Karpas-422 (cell line): ENCODE measurements around the gene SLMAP. TPM values are rescaled to one million over a fixed set of nuclear protein-coding genes. Genes with fewer than 3 reads are reported as not detected.

Source experiments
- DNase-seq: peaks from one replicate; pipeline ENCODE4 v3.0.0-alpha.2; 2015
- H2AFZ ChIP-seq: fragments of 200-600 bp; sonication (generic); 2 replicates; pipeline ENCODE4 v1.6.1; 2014; ENCODE audit warnings: antibody characterized with exemption, low read length, mixed read lengths
- H3K27ac ChIP-seq: fragments of 200-600 bp; sonication (generic); 2 replicates; pipeline ENCODE4 v1.5.1; 2014; ENCODE audit warnings: mild to moderate bottlenecking, low read length, moderate library complexity
- H3K27me3 ChIP-seq: fragments of 200-600 bp; sonication (generic); 2 replicates; pipeline ENCODE4 v1.6.1; 2014; ENCODE audit warnings: low read length, mixed read lengths
- H3K36me3 ChIP-seq: fragments of 200-600 bp; sonication (generic); 2 replicates; pipeline ENCODE4 v1.6.1; 2014; ENCODE audit warnings: low read length, mixed read lengths; ENCODE audit not compliant: insufficient read depth
- H3K4me1 ChIP-seq: fragments of 200-600 bp; sonication (generic); 2 replicates; pipeline ENCODE4 v1.6.1; 2014; ENCODE audit warnings: mild to moderate bottlenecking, low read length, mixed read lengths
- H3K4me2 ChIP-seq: fragments of 200-600 bp; sonication (generic); 2 replicates; pipeline ENCODE4 v1.6.1; 2014; ENCODE audit warnings: low read length, low read depth, mild to moderate bottlenecking; ENCODE audit not compliant: poor library complexity, severe bottlenecking
- H3K4me3 ChIP-seq: fragments of 200-600 bp; sonication (generic); 2 replicates; pipeline ENCODE4 v1.5.1; 2014; ENCODE audit warnings: mild to moderate bottlenecking, antibody characterized with exemption, low read length, mixed read lengths
- H3K79me2 ChIP-seq: fragments of 200-600 bp; sonication (generic); 2 replicates; pipeline ENCODE4 v1.6.1; 2014; ENCODE audit warnings: mild to moderate bottlenecking, low read length, mixed read lengths
- H3K9ac ChIP-seq: fragments of 200-600 bp; sonication (generic); 2 replicates; pipeline ENCODE4 v1.6.0; 2014; ENCODE audit warnings: low read length
- H3K9me2 ChIP-seq: fragments of 200-600 bp; sonication (generic), shearing (Covaris generic); replicated peaks from 2 replicates; pipeline ENCODE4 v1.6.0; 2014; ENCODE audit warnings: mild to moderate bottlenecking, low read length, moderate library complexity; ENCODE audit not compliant: insufficient read depth
- H3K9me3 ChIP-seq: fragments of 300-700, 200-600 bp; sonication (generic); 2 replicates; pipeline ENCODE4 v1.6.1; 2014; ENCODE audit warnings: low read length, mixed read lengths
- H4K20me1 ChIP-seq: fragments of 200-600 bp; sonication (generic); 2 replicates; pipeline ENCODE4 v1.6.1; 2014; ENCODE audit warnings: mild to moderate bottlenecking, antibody characterized with exemption, low read length, low read depth; ENCODE audit not compliant: insufficient read depth
- total RNA-seq: library from RNA; depleted of rRNA; stranded (reverse); fragments of >200 nt; shearing (Covaris generic); gene quantifications from 2 replicates; pipeline ENCODE4 v1.2.3, GENCODE V29; 2014; ENCODE audit warnings: low replicate concordance

Gene SLMAP
- total RNA-seq, 1 experiment from 2014 or later = 63.6 TPM

DNA sequence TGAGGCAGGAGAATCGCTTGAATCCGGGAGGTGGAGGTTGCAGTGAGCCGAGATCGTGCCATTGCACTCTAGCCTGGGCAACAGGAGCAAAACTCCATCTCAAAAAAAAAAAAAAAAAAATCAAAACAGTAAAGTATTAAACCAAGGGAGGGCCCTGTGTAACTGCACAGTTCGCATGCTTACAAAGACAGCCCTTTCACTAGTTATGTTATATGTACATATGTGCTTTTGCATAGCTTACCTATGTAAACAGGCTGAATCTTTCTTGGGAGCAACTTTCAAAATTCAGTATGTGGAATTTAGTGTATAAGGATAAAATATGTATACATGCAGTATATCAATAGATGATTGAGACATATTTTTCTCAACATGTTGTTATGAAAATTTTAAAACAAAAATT is 16.1 kb upstream of the SLMAP start:
- Histone ChIP-seq H3K4me2 (no peak overlapping the region), H3K9me3 (no peaks in the 10 kb centered on the region), H3K27ac (no peak overlapping the region), H4K20me1 (no peaks in the 10 kb centered on the region), H3K9me2 (no peaks in the 10 kb centered on the region), H2AFZ (no peak overlapping the region), H3K27me3 (no peaks in the 10 kb centered on the region), H3K36me3 (no peaks in the 10 kb centered on the region), H3K79me2 (no peaks in the 10 kb centered on the region), H3K4me1 (no peaks in the 10 kb centered on the region), H3K9ac (no peak overlapping the region), H3K4me3 (no peak overlapping the region)
- DNase-seq = no peak

DNA sequence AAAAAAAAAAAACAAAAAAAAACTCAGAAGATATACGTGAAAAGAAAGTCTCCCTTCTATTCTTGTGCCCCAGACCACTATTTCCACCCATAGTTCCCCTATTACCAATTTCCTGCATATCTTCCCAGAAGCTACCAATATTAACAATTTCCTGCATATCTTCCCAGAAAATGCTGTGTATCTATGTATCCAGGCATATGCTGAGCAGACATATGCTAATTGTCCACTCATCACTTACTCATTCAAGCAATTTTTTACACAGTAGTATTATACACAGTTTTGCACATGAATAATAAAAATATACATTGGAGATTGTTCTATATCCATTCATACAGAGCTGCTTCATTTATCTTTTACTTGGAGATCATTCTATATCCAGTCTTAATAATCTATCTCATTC is 12.6 kb upstream of the SLMAP start:
- Histone ChIP-seq H3K27me3 (no peaks in the 10 kb centered on the region), H3K79me2 (no peaks in the 10 kb centered on the region), H3K9me3 (no peaks in the 10 kb centered on the region), H3K4me3 (no peak overlapping the region), H4K20me1 (no peaks in the 10 kb centered on the region), H3K4me2 (no peak overlapping the region), H3K9me2 (no peaks in the 10 kb centered on the region), H3K27ac (no peak overlapping the region), H2AFZ (no peak overlapping the region), H3K36me3 (no peaks in the 10 kb centered on the region), H3K4me1 (no peaks in the 10 kb centered on the region), H3K9ac (no peak overlapping the region)
- DNase-seq = no peak

GRCh38 chr3:57745101-57745500 is 11.0 kb upstream of the SLMAP start:
- DNase-seq = no peak
- Histone ChIP-seq H3K36me3 (no peaks in the 10 kb centered on the region), H3K9me2 (no peaks in the 10 kb centered on the region), H2AFZ (no peak overlapping the region), H3K4me3 (no peak overlapping the region), H3K4me2 (no peak overlapping the region), H3K27me3 (no peaks in the 10 kb centered on the region), H3K4me1 (no peaks in the 10 kb centered on the region), H4K20me1 (no peaks in the 10 kb centered on the region), H3K9ac (no peak overlapping the region), H3K9me3 (no peaks in the 10 kb centered on the region), H3K27ac (no peak overlapping the region), H3K79me2 (no peaks in the 10 kb centered on the region)

DNA sequence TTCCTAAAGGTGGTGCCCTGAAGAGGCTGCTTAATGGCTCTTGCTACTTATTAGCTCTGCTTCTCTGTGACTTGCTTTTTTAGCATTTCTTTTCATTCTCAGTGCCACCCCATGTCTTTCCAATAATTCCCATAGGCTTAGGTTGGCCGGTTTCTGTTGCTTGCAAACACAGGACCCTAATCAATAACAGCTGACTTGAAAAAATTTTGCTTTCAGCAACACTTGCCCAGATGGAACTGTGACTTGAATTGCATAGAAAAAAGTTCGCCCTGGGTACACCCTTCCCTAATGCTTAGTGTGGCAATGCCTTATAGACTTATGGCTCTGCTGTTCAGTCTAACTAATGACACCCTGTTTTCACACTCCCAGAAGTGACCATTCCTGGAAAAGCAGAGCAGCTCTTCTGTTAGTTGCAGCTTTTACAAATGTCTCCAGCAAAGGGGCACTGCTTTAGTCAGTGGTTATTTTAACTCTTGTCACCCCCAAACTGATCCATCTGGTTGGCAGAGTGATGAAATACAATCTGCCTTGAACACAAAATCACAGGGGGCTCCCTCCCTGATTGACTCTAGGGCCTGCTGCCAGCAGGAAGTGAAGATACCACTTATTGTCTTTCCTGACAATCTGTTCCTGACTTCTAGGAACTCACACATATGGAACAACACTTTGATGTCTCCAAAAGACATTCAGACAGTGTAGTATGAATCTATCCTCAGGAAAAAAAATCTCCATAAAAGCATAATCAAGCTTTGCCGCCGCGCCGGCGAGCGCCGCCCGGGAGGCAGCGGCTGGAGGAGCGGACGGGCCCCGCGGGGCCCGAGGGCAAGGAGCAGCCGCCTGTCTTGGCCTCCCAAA is 9.7 kb upstream of the SLMAP start:
- no peak overlapping the region for H3K9ac ChIP-seq
- H3K27me3 ChIP-seq = no peaks in the 10 kb centered on the region

DNA sequence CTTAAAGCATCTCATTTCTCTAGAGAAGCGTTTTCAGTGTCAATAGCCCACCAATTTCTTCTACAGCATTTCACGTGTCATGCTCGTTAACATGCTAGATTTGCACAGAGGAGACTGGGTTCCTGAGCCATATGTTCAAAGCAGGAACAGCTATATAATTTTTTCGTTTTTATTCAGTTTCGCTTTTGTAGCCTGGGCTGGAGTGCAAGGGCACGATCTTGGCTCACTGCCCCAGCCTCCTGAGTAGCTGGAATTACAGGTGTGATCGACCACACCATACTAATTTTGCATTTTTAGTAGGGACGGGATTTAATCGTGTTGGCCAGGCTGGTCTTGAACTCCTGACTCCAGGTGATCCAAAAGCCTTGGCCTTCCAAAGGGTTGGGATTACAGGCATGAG is 6.6 kb upstream of the SLMAP start:
- Histone ChIP-seq H2AFZ (peak overlapping the region; percentile 12; the same call in 1 of the 2 replicates), H3K27ac (no peak overlapping the region), H3K9me2 (no peaks in the 10 kb centered on the region), H3K4me1 (no peaks in the 10 kb centered on the region), H3K27me3 (no peaks in the 10 kb centered on the region), H3K9ac (no peak overlapping the region), H3K4me2 (no peak overlapping the region), H3K36me3 (no peaks in the 10 kb centered on the region), H3K79me2 (no peaks in the 10 kb centered on the region), H3K9me3 (no peaks in the 10 kb centered on the region), H3K4me3 (no peak overlapping the region), H4K20me1 (no peaks in the 10 kb centered on the region)
- DNase-seq = no peak

More for the DNA sequence above, 9.7 kb upstream of the SLMAP start:
- Histone ChIP-seq H3K4me3 (no peak overlapping the region), H3K36me3 (no peaks in the 10 kb centered on the region), H3K4me2 (no peak overlapping the region), H2AFZ (no peak overlapping the region), H3K4me1 (no peaks in the 10 kb centered on the region), H3K27ac (no peak overlapping the region), H3K9me3 (no peaks in the 10 kb centered on the region), H3K79me2 (no peaks in the 10 kb centered on the region), H4K20me1 (no peaks in the 10 kb centered on the region), H3K9me2 (no peaks in the 10 kb centered on the region)
- DNase-seq = no peak

DNA sequence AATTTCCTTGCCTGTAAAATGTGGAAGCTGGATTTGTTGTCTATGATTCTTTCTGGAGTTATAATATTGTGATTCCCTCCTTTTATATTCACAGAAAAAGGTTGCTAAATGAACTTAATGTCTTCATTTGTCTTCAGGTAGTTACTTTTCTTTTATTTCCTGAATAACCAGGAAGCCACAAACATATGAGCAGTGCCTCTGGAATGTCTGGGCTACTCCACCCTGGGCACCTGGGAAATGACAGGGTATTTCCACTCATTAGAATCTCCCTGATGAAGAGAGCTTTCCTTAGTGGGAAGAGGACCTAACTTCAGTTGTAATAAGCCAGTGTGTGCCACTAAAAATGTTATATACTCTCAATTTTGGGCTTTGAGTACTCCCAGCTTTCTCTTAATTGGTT is 3.8 kb upstream of the SLMAP start:
- no peak overlapping the region for H3K4me3 ChIP-seq
- DNase-seq = no peak
- H3K4me1 ChIP-seq = peaks cover 7% of the 10 kb centered on the region
- H3K9me3 ChIP-seq = no peaks in the 10 kb centered on the region
- H4K20me1 ChIP-seq = peaks cover 1% of the 10 kb centered on the region; the same call in 1 of the 2 replicates
- no peak overlapping the region for H3K9ac ChIP-seq
- no peaks in the 10 kb centered on the region for H3K27me3 ChIP-seq
- H2AFZ ChIP-seq = no peak overlapping the region
- no peaks in the 10 kb centered on the region for H3K36me3 ChIP-seq
- H3K27ac ChIP-seq = no peak overlapping the region
- H3K9me2 ChIP-seq = no peaks in the 10 kb centered on the region
- H3K4me2 ChIP-seq = no peak overlapping the region
- peaks cover 12% of the 10 kb centered on the region for H3K79me2 ChIP-seq

- H3K9ac ChIP-seq = no peak overlapping the region
- no peaks in the 10 kb centered on the region for H3K9me3 ChIP-seq
- no peak overlapping the region for H2AFZ ChIP-seq
- peaks cover 19% of the 10 kb centered on the region for H3K79me2 ChIP-seq
- H3K9me2 ChIP-seq = no peaks in the 10 kb centered on the region
- H3K27ac ChIP-seq = no peak overlapping the region
- H3K4me2 ChIP-seq = no peak overlapping the region
- no peaks in the 10 kb centered on the region for H3K36me3 ChIP-seq
- no peak for DNase-seq
- peaks cover 7% of the 10 kb centered on the region; the same call in 1 of the 2 replicates for H4K20me1 ChIP-seq
- peaks cover 15% of the 10 kb centered on the region for H3K4me1 ChIP-seq
- H3K27me3 ChIP-seq = no peaks in the 10 kb centered on the region
- no peak overlapping the region for H3K4me3 ChIP-seq
Observed at GRCh38 chr3:57753016-57753415, 3.1 kb upstream of the SLMAP start.

DNA sequence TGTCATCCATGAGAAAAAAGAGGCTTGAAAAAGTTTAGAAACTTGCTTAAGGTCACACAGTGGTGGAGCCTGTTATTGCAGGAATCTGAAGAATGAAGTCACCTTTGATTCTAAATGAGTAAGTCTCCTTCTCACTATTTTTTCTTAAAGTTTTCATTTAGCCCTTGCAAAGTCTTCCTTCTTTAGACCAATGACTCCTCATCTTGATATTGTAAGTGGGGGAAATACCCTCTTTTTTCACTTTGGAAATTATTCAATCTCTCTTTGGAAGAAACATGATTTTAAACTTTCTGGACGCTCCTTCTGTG is 787 bp upstream of the SLMAP start:
- peak; percentile 61 for DNase-seq
- Histone ChIP-seq H3K9me3 (no peaks in the 10 kb centered on the region), H3K4me1 (peaks cover 33% of the 10 kb centered on the region), H3K27ac (peak overlapping the region; percentile 48; the same call in 1 of the 2 replicates), H3K36me3 (peaks cover 10% of the 10 kb centered on the region; the same call in 1 of the 2 replicates), H3K4me2 (peak overlapping the region; percentile 80), H3K79me2 (peaks cover 42% of the 10 kb centered on the region), H2AFZ (peak overlapping the region; percentile 99), H3K9ac (peak overlapping the region; percentile 93), H3K4me3 (peak overlapping the region; percentile 79), H3K27me3 (no peaks in the 10 kb centered on the region), H3K9me2 (no peaks in the 10 kb centered on the region), H4K20me1 (peaks cover 7% of the 10 kb centered on the region; the same call in 1 of the 2 replicates)
